Measurements from ENCODE around the gene KCNK16. TPM values are rescaled to one million over a fixed set of nuclear protein-coding genes. Genes with fewer than 3 reads are reported as not detected.

The KCNK16 gene
- total and polyA plus RNA-seq, 3 donors from 2014 or later = not detected

DNA sequence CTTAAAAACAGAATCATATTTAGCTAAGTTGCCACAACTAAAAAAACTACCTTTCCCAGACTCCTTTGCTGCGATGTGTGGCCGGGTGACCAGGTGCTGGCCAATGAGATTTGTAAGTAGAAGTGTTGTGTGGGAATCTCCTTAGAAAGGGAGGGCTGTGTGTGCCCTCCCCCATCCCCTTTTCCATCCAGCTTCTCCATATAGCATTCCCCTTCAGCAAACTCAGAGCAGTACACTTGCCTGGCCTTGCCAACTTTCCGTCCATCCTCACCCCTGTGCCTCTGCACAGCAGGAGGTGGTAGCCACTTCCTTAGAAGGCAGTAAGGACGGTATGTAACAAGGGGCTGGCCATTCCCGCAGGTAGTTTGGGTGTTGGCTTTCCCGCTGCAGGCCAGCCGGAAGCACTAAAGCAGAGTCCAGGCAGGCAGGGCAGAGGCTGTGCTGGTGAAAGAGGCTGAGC is 22.3 kb upstream of the KCNK16 start:
- Histone ChIP-seq H3K4me3 (no peak overlapping the region), H3K27ac (no peak overlapping the region), H3K9me3 (no peaks in the 10 kb centered on the region), H3K4me1 (no peaks in the 10 kb centered on the region), H3K27me3 (no peaks in the 10 kb centered on the region), H3K36me3 (ENCODE audit: low read depth, missing control alignments) (no peaks in the 10 kb centered on the region)
- TF ChIP-seq, protein P1, sequence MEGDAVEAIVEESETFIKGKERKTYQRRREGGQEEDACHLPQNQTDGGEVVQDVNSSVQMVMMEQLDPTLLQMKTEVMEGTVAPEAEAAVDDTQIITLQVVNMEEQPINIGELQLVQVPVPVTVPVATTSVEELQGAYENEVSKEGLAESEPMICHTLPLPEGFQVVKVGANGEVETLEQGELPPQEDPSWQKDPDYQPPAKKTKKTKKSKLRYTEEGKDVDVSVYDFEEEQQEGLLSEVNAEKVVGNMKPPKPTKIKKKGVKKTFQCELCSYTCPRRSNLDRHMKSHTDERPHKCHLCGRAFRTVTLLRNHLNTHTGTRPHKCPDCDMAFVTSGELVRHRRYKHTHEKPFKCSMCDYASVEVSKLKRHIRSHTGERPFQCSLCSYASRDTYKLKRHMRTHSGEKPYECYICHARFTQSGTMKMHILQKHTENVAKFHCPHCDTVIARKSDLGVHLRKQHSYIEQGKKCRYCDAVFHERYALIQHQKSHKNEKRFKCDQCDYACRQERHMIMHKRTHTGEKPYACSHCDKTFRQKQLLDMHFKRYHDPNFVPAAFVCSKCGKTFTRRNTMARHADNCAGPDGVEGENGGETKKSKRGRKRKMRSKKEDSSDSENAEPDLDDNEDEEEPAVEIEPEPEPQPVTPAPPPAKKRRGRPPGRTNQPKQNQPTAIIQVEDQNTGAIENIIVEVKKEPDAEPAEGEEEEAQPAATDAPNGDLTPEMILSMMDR (IDR thresholded peaks at IDR 0.05) = no peak
- no peak for TF ChIP-seq POLR2A (IDR thresholded peaks at IDR 0.05)
- DNase-seq = no peak
- WGBS, 2 donors = 80 to 83% methylated on average over 2 to 7 of the region's 7 CpGs
- intact Hi-C loops (cut with DNase I; ENCODE audit: low total_unique reads) = no loop called here

DNA sequence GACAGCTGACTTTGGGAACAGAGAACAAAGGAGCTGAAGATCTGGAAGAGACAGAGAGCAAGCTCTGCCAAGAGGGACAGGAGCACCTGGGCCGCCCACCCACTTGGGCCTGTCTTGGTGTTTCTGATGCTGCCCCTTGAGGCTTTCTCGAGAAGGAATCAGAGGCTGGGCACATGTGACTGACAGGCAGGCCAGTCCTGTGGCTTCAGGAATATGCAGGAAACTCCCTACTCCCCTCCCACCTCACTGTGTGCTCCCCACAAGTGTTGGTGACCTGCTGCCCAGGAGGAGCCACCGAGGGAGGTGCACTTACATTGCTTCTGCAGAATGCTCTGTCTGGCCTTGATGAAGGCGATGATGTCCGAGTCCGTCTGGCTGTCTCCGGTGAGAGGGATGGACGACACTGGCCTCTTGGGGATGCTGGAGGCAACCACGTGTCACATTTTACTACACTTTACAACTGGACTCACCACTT is 20.9 kb upstream of the KCNK16 start:
- Histone ChIP-seq H3K27ac (no peak overlapping the region), H3K9me3 (no peaks in the 10 kb centered on the region), H3K36me3 (ENCODE audit: low read depth, missing control alignments) (no peaks in the 10 kb centered on the region), H3K27me3 (no peaks in the 10 kb centered on the region), H3K4me1 (peaks cover 11% of the 10 kb centered on the region), H3K4me3 (no peak overlapping the region)
- WGBS, 2 donors = 89 to 97% methylated on average over 8 to 9 of the region's 9 CpGs
- TF ChIP-seq POLR2A (IDR thresholded peaks at IDR 0.05) = no peak
- TF ChIP-seq, protein P1 (IDR thresholded peaks at IDR 0.05) = no peak
- intact Hi-C loops (cut with DNase I; ENCODE audit: low total_unique reads) = no loop called here
- no peak for DNase-seq

DNA sequence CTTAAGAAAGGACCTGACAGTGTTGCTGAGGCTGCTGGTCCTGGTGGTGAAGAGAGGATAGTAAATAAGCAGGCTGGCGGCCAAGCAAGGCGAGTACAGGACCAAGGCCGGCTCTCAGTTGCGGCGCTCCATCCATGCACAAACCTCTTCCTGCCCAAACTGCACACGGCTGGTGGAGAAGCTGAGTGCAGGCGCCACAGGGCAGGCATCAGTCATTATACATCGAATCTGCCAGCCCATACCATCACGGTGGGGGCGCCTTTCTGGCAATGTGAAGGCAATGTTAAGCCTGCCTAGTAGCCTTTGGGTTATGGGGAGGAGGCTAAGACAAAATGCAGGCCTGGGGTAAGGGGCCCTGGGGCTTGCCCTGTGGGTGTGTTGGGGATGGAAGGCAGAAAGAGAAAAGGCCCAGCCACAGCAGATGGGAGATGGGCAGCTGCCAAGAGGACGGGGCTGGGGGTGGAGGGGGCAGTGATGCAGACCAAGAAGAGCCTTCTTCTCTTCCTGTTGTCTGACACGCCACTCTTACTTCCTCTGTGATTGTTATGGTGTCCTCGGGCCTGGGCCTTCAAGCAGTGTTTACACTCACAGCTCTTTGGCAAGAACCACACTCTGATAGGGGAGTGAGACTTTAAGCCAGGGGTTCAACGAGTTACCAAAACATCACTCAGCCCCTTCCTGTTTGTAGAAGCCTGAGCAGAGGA is 20.3 kb upstream of the KCNK16 start:
- no peak overlapping the region for H3K27ac ChIP-seq
- TF ChIP-seq, protein P1 (IDR thresholded peaks at IDR 0.05) = no peak
- no peak for TF ChIP-seq POLR2A (IDR thresholded peaks at IDR 0.05)
- intact Hi-C loops (cut with DNase I; ENCODE audit: low total_unique reads) = no loop called here
- H3K4me3 ChIP-seq = no peak overlapping the region
- H3K27me3 ChIP-seq = no peaks in the 10 kb centered on the region
- H3K4me1 ChIP-seq = peaks cover 11% of the 10 kb centered on the region
- no peaks in the 10 kb centered on the region for H3K9me3 ChIP-seq
- no peak for DNase-seq
- WGBS, 2 donors = 77 to 79% methylated on average over 14 of the region's 14 CpGs
- no peaks in the 10 kb centered on the region for H3K36me3 ChIP-seq (ENCODE audit: low read depth, missing control alignments)

DNA sequence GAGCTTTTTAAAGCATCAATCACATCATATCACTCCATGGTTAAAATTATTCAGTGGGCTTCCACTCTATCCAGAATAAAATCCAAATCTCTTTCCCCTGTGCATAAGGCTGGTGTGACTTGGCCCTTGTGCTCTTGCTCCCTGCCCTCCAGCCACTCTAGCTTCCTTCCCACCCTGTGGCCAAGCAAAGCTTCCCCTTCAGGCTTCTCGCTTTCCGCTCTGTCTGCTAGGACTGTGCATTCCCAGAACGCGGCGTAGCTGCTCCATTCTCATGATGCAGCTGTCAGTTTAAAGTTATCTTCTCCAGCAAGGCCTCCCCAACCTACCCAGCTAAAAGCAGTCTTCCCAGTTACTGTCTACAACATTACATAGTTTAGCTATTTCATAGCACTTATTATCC is 19.4 kb upstream of the KCNK16 start:
- peaks cover 11% of the 10 kb centered on the region for H3K4me1 ChIP-seq
- 86 to 90% methylated on average over 5 of the region's 5 CpGs for WGBS, 2 donors

More for the DNA sequence above, 19.4 kb upstream of the KCNK16 start:
- Histone ChIP-seq H3K36me3 (ENCODE audit: low read depth, missing control alignments) (no peaks in the 10 kb centered on the region), H3K27me3 (no peaks in the 10 kb centered on the region), H3K27ac (no peak overlapping the region), H3K4me3 (no peak overlapping the region), H3K9me3 (no peaks in the 10 kb centered on the region)
- DNase-seq = no peak
- TF ChIP-seq, protein P1 (IDR thresholded peaks at IDR 0.05) = no peak
- no peak for TF ChIP-seq POLR2A (IDR thresholded peaks at IDR 0.05)
- intact Hi-C loops (cut with DNase I; ENCODE audit: low total_unique reads) = no loop called here

Data from testis (tissue), 3 donors.